Small intestine (tissue), 7 donors: ENCODE results near the gene DVL2. TPM values are rescaled to one million over a fixed set of nuclear protein-coding genes. Genes with fewer than 3 reads are reported as not detected.

Source experiments
- DNase-seq, 2 donors: peaks; one replicate each; pipeline versions ENCODE4 v3.0.0 to v3.0.0-alpha.2; 2013
- FAIRE-seq: peaks from 2 replicates; lab custom pipeline; 2012; peaks lifted over from hg19 to GRCh38; lab: Jason Lieb, UNC
- H3K27ac ChIP-seq, 3 donors: one replicate each; pipeline ENCODE4 v1.5.1; 2013; ENCODE audit warnings: low read length in 2 of 3, mild to moderate bottlenecking in 2 of 3, control low read depth in 1 of 3, inconsistent platforms in 1 of 3, low read depth in 1 of 3, moderate library complexity in 1 of 3
- H3K27me3 ChIP-seq, 3 donors: one replicate each; pipeline ENCODE4 v1.6.1; 2013; ENCODE audit warnings: low read length in 3 of 3, inconsistent platforms in 1 of 3; ENCODE audit not compliant: control insufficient read depth in 3 of 3, insufficient read depth in 3 of 3
- H3K36me3 ChIP-seq, 3 donors: one replicate each; pipeline ENCODE4 v1.6.1; 2013; ENCODE audit warnings: low read length in 3 of 3, inconsistent platforms in 1 of 3, low read depth in 1 of 3, mild to moderate bottlenecking in 1 of 3, moderate library complexity in 1 of 3; ENCODE audit not compliant: control insufficient read depth in 3 of 3, insufficient read depth in 2 of 3
- H3K4me1 ChIP-seq, 3 donors: one replicate each; pipeline ENCODE4 v1.6.1; 2013; ENCODE audit warnings: low read length in 2 of 3, inconsistent platforms in 1 of 3, low read depth in 1 of 3, mild to moderate bottlenecking in 1 of 3, moderate library complexity in 1 of 3; ENCODE audit not compliant: control insufficient read depth in 3 of 3, insufficient read depth in 2 of 3
- H3K4me3 ChIP-seq, 3 donors: one replicate each; pipeline ENCODE4 v1.5.1; 2013; ENCODE audit warnings: low read length in 3 of 3, control low read depth in 1 of 3, inconsistent platforms in 1 of 3, low read depth in 1 of 3, mild to moderate bottlenecking in 1 of 3, moderate library complexity in 1 of 3
- H3K9me3 ChIP-seq, 2 donors: one replicate each; pipeline ENCODE4 v1.6.1; 2013; ENCODE audit warnings: low read depth in 1 of 2, low read length in 1 of 2; ENCODE audit not compliant: control insufficient read depth in 2 of 2, insufficient read depth in 1 of 2
- WGBS, 3 donors: extraction: QIAGEN DNeasy Blood & Tissue Kit; methylation state at CpG; one replicate each; pipeline ENCODE4 v1.1.7; 2013; 5-methylcytosine and 5-hydroxymethylcytosine counted together
- polyA plus RNA-seq, 4 donors: library from polyadenylated mRNA; stranded (reverse) in 3 of 4; unstranded in 1 of 4; fragments of 200-250 nt in 3 of 4; fragments of 120-200 nt in 1 of 4; gene quantifications; one replicate each; pipeline versions ENCODE4 v1.2.1 to v1.2.3, GENCODE V29; 2013
- donor health status: healthy with polysubstance abuse.
- donor health status: control.
- donor health status: control.
- donor health status: Bipolar disorder and iron deficiency.
- donor health status: healthy.

Gene DVL2
- polyA plus RNA-seq, 4 donors = 8.1 to 44.4 (median 16.0) TPM

DNA sequence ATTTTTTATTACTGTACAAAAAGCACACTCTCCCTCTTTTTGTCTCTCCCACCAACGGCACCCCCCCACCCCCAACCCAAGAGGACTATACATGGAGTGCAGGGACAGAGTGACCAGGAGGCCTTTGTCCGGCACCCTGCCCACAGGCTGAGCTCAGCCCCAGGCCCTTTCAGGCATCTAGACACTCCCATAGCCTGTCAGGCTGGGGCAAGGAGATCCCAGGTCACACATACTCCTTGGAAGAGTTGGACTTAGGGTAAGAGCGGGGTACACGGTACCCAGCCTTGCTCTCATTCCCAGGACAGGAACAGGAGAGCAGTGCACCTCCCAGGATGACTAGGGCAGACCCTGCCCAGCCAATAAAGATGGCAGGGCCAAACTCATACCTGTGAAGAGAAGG is 25.8 kb upstream of the DVL2 start:
- DNase-seq (peak; percentile 45 to 53), FAIRE-seq (no peak)
- WGBS, 3 donors = 32 to 61% (median 54%) methylated on average over 4 of the region's 4 CpGs
- H3K36me3 ChIP-seq = peaks cover 0 to 56% (median 5%) of the 10 kb centered on the region in 3 donors
- peaks cover 0 to 6% (median 0%) of the 10 kb centered on the region in 3 donors for H3K27me3 ChIP-seq
- H3K9me3 ChIP-seq = no peaks in the 10 kb centered on the region
- peak overlapping the region; percentile 95 to 99 (median 99) for H3K27ac ChIP-seq
- H3K4me1 ChIP-seq = peaks cover 0 to 44% (median 0%) of the 10 kb centered on the region in 3 donors
- peak overlapping the region; percentile 75 to 89 (median 76) for H3K4me3 ChIP-seq

DNA sequence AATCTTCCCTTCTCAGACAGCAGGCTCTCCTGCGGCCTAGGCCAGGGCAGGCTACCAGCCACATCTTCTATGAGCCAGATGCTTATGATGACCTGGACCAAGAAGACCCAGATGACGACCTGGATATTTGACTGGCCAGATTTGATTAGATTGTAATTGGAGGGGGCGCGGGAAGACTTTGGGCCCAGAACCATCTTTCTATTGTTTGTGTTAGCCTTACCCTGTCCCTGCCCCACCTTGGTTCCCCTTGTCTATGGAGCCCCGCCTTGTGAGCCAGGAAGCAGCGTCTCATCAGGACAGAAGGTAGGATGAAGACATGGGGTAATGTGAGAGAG is 25.2 kb upstream of the DVL2 start:
- no peak for DNase-seq

DNA sequence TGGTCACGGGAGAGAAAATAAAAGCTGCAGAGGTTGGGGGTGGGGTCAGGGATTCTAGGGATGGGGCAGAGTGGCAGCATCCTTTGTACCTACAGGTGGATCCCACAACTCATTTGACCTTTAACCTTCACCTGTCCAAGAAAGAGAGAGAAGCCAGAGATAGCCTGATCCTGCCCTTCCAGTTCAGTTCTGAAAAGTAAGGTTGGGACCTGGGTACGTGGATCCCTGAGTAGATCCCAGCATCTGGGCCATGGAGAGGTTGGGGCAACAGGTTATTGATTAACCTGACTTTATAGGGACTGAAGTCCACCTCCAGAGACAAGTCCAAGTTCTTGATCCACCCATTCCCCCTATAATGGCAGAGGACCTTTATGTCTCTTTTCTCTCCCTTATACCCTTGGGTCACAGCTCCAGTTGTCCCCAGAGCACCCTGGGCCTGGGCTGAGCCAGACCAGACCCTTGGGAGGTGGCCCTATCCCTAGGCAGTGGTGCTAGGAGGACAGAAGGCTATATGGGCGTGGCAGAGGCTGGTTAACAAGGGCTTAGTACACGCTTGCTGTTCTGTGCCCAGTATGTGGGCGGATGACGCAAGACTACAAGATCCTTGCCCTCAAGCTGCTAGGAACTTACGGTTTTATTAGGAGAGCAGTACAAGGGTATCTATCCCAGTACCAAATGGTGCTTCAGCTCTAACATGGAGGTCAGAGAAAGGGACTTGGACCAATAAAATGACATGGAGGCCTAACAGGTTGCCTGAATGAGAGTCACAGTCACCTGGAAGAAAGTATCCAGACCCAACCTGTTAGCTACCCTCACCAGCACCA is 24.6 kb upstream of the DVL2 start:
- H3K4me1 ChIP-seq = peaks cover 0 to 48% (median 0%) of the 10 kb centered on the region in 3 donors
- H3K9me3 ChIP-seq = no peaks in the 10 kb centered on the region
- H3K27me3 ChIP-seq = peaks cover 0 to 6% (median 0%) of the 10 kb centered on the region in 3 donors
- peak overlapping the region in 2 of 3 donors; percentile 76 to 89 for H3K4me3 ChIP-seq
- DNase-seq (peak; percentile 97 to 99), FAIRE-seq (no peak)
- peak overlapping the region; percentile 93 to 99 (median 99) for H3K27ac ChIP-seq
- WGBS, 3 donors = 22 to 67% (median 37%) methylated on average over 7 of the region's 7 CpGs
- H3K36me3 ChIP-seq = peaks cover 0 to 65% (median 5%) of the 10 kb centered on the region in 3 donors

More for the DNA sequence above, 25.2 kb upstream of the DVL2 start:
- Histone ChIP-seq H3K36me3 (peaks cover 0 to 61% (median 5%) of the 10 kb centered on the region in 3 donors), H3K4me3 (peak overlapping the region in 2 of 3 donors; percentile 76 to 89), H3K4me1 (peaks cover 0 to 46% (median 0%) of the 10 kb centered on the region in 3 donors), H3K27me3 (peaks cover 0 to 6% (median 0%) of the 10 kb centered on the region in 3 donors), H3K27ac (peak overlapping the region; percentile 93 to 99 (median 99)), H3K9me3 (no peaks in the 10 kb centered on the region)
- FAIRE-seq = no peak
- WGBS, 3 donors = 27 to 63% (median 53%) methylated on average over 6 of the region's 6 CpGs

DNA sequence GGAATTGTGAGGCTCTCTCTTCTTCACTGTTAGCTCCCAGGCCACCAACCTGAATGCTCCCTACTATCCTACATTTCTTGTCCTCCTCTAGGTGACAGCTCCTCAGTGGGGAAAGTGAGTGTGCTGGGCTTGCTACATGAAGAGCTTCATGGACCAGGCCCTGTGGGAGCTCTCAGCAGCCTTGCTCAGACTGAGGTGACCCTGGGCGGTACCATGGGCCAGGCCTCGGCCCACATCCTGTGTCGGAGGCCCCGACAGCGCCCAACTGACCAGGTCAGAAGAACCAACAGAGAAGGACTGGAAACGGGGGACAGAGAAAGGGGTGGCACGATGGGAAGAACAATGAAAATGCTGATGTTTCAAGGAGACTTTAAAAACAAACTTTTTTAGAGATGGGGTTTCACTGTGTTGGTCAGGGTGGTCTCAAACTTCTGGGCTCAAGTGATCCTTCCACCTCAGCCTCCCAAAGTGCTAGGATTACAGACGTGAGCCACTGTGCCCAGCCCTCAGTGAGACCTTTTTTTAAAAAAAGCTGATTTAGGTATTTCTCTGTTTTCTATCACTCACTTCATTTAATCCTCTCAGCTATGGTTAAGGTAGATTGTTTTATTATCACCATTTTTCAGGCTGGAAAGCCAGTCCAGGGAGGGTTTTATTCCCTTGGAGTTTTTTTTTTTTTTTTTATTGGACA is 22.6 kb upstream of the DVL2 start:
- Histone ChIP-seq H3K27ac (peak overlapping the region in 2 of 3 donors; percentile 64 to 99), H3K9me3 (no peaks in the 10 kb centered on the region), H3K4me1 (peaks cover 0 to 46% (median 0%) of the 10 kb centered on the region in 3 donors), H3K4me3 (no peak overlapping the region), H3K36me3 (peaks cover 0 to 63% (median 5%) of the 10 kb centered on the region in 3 donors), H3K27me3 (peaks cover 0 to 3% (median 0%) of the 10 kb centered on the region in 3 donors)
- DNase-seq = no peak
- 80 to 86% (median 85%) methylated on average over 8 of the region's 8 CpGs for WGBS, 3 donors
- no peak for FAIRE-seq

DNA sequence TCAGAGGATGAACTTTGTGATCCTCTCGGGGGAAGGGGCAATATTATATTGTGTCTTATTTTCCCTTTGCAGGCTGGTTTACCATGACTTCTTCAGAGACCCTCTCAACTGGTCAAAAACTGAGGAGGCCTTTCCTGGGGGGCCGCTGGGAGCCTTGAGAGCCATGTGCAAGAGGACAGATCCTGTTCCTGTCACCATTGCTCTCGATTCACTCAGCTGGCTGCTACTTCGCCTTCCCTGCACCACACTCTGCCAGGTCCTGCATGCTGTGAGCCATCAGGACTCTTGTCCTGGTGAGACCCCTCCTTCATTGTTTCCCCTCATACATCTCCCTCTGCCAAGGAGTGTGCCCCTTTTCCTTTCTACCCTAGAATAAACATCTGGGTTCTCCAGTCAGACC is 20.2 kb upstream of the DVL2 start:
- no peaks in the 10 kb centered on the region for H3K9me3 ChIP-seq
- H3K4me1 ChIP-seq = peaks cover 6 to 51% (median 6%) of the 10 kb centered on the region in 3 donors
- DNase-seq (no peak), FAIRE-seq (no peak)
- H3K4me3 ChIP-seq = no peak overlapping the region
- no peak overlapping the region for H3K27ac ChIP-seq
- no peaks in the 10 kb centered on the region for H3K27me3 ChIP-seq
- H3K36me3 ChIP-seq = peaks cover 0 to 50% (median 3%) of the 10 kb centered on the region in 3 donors
- WGBS, 3 donors = 72 to 88% (median 79%) methylated on average over 4 of the region's 4 CpGs

DNA sequence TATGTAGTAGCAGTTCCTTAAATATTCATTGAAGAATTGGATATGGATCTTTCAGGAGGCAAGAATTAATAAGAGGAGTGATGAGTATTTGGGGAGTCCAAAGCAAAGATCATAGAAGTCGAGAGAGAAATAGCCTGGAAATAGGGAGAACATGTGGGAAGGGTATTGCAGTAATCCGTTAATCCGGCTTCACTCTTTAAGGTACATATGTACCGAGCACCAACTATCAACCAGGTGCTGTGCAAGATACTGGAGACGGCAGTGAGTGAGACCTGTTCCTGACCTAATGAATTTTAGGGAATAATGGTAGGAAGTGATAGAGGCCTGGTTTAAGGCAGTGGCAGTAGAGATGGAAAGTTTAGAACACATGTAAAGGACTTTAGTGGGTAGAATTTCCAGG is 18.8 kb upstream of the DVL2 start:
- FAIRE-seq = no peak
- Histone ChIP-seq H3K4me3 (peak overlapping the region in 2 of 3 donors; percentile 46 to 79), H3K27ac (peak overlapping the region; percentile 43 to 100 (median 94)), H3K4me1 (peaks cover 10 to 48% (median 11%) of the 10 kb centered on the region in 3 donors), H3K36me3 (peaks cover 0 to 49% (median 3%) of the 10 kb centered on the region in 3 donors), H3K27me3 (no peaks in the 10 kb centered on the region), H3K9me3 (no peaks in the 10 kb centered on the region)
- no peak for DNase-seq
- 18 to 58% (median 40%) methylated on average over 5 of the region's 5 CpGs for WGBS, 3 donors

DNA sequence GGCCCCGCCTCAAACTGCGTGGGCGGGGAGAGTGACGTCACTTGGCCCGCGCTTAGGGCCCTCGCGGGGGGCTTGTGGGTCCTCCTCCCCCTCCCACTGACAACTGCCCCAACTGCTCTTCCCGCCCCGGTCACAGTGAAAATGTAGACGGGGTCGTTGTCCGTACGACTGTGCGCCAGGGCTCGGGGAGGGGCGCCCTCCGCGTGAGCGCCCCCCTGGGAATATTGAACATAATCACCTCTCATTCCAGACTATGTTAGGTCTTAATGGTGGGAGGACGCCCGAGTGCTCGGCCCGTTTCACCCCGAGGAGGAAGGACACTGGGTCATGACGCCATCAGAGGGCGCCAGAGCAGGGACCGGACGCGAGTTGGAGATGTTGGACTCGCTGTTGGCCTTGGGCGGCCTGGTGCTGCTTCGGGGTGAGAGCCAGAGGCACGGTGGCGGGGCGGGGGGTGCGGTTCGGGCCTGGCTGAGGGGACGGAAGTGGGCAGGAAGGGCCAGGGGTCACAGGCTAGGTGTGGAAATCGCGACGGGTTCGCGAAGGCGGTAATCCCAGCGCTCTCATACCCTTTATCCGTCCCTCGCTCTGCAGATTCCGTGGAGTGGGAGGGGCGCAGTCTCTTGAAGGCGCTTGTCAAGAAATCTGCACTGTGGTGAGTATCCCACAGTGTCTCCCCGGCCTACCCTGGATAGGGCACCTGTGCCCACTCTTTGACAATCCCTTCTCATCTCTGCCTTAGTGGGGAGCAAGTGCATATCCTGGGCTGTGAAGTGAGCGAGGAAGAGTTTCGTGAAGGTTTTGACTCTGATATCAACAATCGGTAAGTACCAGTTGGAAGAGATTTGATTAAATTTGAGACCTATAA is 18.1 kb upstream of the DVL2 start, which contains the start of gene ELP5:
TSS of gene ELP5 (plus strand) at position 40 of the 868 bp plus-strand sequence. CDS start at position 376, 336 bp downstream.
- Histone ChIP-seq H3K27ac (peak within 1 kb of the TSS; percentile 94 to 100 (median 100)), H3K27me3 (no peaks in the 10 kb centered on the region), H3K4me1 (peaks cover 10 to 42% (median 11%) of the 10 kb centered on the region in 3 donors), H3K9me3 (no peaks in the 10 kb centered on the region), H3K4me3 (peak within 1 kb of the TSS; percentile 79 to 95 (median 90)), H3K36me3 (peaks cover 0 to 42% (median 3%) of the 10 kb centered on the region in 3 donors)
- peak; percentile 93 to 97 for DNase-seq
- no peak for FAIRE-seq
- 0 to 1% (median 0%) methylated on average over 54 to 55 of the region's 55 CpGs for WGBS, 3 donors
